GM10266 (cell line): ENCODE results near the gene CENPQ.

Experiments
- DNase-seq: peaks from one replicate; pipeline ENCODE4 v3.0.0; 2012; ENCODE audit errors: extremely low spot score
- CTCF ChIP-seq: IDR thresholded peaks from 2 replicates; pipeline ENCODE4 v1.5.1; 2012; ENCODE audit warnings: mild to moderate bottlenecking, low read depth; ENCODE audit not compliant: control insufficient read depth, insufficient read depth; ENCODE audit errors: missing control alignments

CENPQ gene

DNA sequence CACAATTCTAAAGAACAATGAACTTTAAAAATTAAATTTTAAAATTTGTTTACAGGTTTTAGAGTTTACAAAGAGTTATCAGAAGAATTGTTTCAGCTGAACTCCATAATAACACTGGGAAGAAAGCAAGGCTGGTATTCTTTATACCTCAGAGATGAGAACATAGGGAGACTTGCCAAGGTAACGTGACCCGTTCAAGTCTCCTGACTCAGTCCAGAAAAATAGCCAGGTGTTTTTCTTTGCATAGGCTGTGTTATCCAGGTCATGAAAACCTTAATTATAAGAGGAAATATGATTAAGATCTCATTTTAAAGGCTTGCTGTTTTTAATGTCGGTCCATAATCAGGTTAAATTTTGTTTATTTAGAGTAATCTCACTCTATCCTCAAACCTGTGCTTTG lies 78.8 kb downstream of the CENPQ start:
- no peak for DNase-seq

More for the DNA sequence above, 78.8 kb downstream of the CENPQ start:
- no peak for TF ChIP-seq CTCF
